Endothelial cell of umbilical vein (primary cell): ENCODE measurements around the gene CUX1. TPM values are rescaled to one million over a fixed set of nuclear protein-coding genes. Genes with fewer than 3 reads are reported as not detected.

Experiments used
- BruUV-seq: library from RNA; stranded (reverse); fragments of 400-500 nt; replicated peaks from 2 replicates; lab custom pipeline; 2021; lab: Mats Ljungman, UMichigan
- CTCF ChIA-PET: fragments of 300-600, 350-600 bp; sonication (Branson Sonifier 250); formaldehyde crosslinking; loops from one replicate; lab custom pipeline; 2021; ENCODE audit warnings: antibody characterized with exemption, inconsistent platforms; lab: Charles Lee
- POLR2A ChIA-PET: fragments of 300-600, 350-600 bp; sonication (Branson Sonifier 250); formaldehyde crosslinking; loops from one replicate; lab custom pipeline; 2021; ENCODE audit warnings: antibody characterized with exemption, inconsistent platforms; lab: Charles Lee
- DNase-seq: peaks from one replicate; pipeline ENCODE4 v3.0.0-alpha.2; 2011; ENCODE audit warnings: low read depth, low spot score
- FAIRE-seq: peaks from 2 replicates; lab custom pipeline; 2011; peaks lifted over from hg19 to GRCh38; lab: Jason Lieb, UNC
- H2AFZ ChIP-seq: 2 replicates; pipeline ENCODE4 v1.6.0; 2012; ENCODE audit warnings: low read depth, low read length, control low read depth, inconsistent platforms
- H3K27ac ChIP-seq: 2 replicates; pipeline ENCODE4 v1.5.1; 2011; ENCODE audit warnings: low read depth, mild to moderate bottlenecking, control low read depth, low read length, moderate library complexity; ENCODE audit not compliant: insufficient read depth
- H3K27me3 ChIP-seq, 2 experiments: 2 replicates each; pipeline versions ENCODE4 v1.6.0 to v1.6.1; 2011; ENCODE audit warnings: low read length in 2 of 2, mixed read lengths in 1 of 2; ENCODE audit not compliant: control insufficient read depth in 2 of 2, insufficient read depth in 2 of 2
- H3K36me3 ChIP-seq, 2 experiments: 2 replicates in 1 of 2; 3 replicates in 1 of 2; pipeline ENCODE4 v1.5.1; 2011; ENCODE audit warnings: low read length in 2 of 2, mild to moderate bottlenecking in 1 of 2, moderate library complexity in 1 of 2; ENCODE audit not compliant: control insufficient read depth in 2 of 2, insufficient read depth in 2 of 2; ENCODE audit errors: extremely low read depth in 1 of 2
- H3K4me1 ChIP-seq: 3 replicates; pipeline ENCODE4 v1.5.1; 2011; ENCODE audit warnings: mild to moderate bottlenecking, low read length; ENCODE audit not compliant: control insufficient read depth, insufficient read depth; ENCODE audit errors: extremely low read depth
- H3K4me2 ChIP-seq: 2 replicates; pipeline ENCODE4 v1.6.1; 2011; ENCODE audit warnings: low read length, control low read depth, mixed read lengths; ENCODE audit not compliant: insufficient read depth
- H3K4me3 ChIP-seq, 3 experiments: fragments of 200-600 bp in 1 of 3; sonication (generic), shearing (Covaris generic) in 1 of 3; replicated peaks in 1 of 3; 2 replicates each; pipeline ENCODE4 v1.5.1; 2011 to 2016; ENCODE audit warnings: control low read depth in 3 of 3, low read length in 3 of 3, mild to moderate bottlenecking in 2 of 3, inconsistent platforms in 1 of 3, low read depth in 1 of 3, moderate library complexity in 1 of 3; ENCODE audit not compliant: insufficient read depth in 1 of 3
- H3K79me2 ChIP-seq: 2 replicates; pipeline ENCODE4 v1.6.0; 2012; ENCODE audit warnings: low read length, inconsistent platforms; ENCODE audit not compliant: control insufficient read depth, insufficient read depth
- H3K9ac ChIP-seq: replicated peaks from 2 replicates; pipeline ENCODE3; 2011; ENCODE audit warnings: low read length, control low read depth; ENCODE audit not compliant: insufficient read depth; ENCODE audit errors: extremely low read depth
- H3K9me1 ChIP-seq: replicated peaks from 3 replicates; pipeline ENCODE4 v1.6.0; 2011; ENCODE audit warnings: mild to moderate bottlenecking, low read length; ENCODE audit not compliant: control insufficient read depth, insufficient read depth; ENCODE audit errors: extremely low read depth
- H3K9me3 ChIP-seq: replicated peaks from 2 replicates; pipeline ENCODE4 v1.5.1; 2012; ENCODE audit warnings: low read length, inconsistent platforms; ENCODE audit not compliant: control insufficient read depth, insufficient read depth
- H4K20me1 ChIP-seq: replicated peaks from 2 replicates; pipeline ENCODE3; 2011; ENCODE audit warnings: mild to moderate bottlenecking, low read length; ENCODE audit not compliant: control insufficient read depth, insufficient read depth; ENCODE audit errors: extremely low read depth
- FOS ChIP-seq: IDR thresholded peaks from 2 replicates; pipeline ENCODE4 v1.6.1; 2011; ENCODE audit warnings: mild to moderate bottlenecking, low read length, moderate library complexity, borderline replicate concordance; ENCODE audit not compliant: insufficient read depth
- GATA2 ChIP-seq: IDR thresholded peaks from 2 replicates; pipeline ENCODE4 v1.7.0; 2011; ENCODE audit warnings: low read depth, mild to moderate bottlenecking, moderate library complexity, mixed read lengths, low read length; ENCODE audit not compliant: insufficient read length, insufficient read depth
- MYC ChIP-seq: IDR thresholded peaks from one replicate; pipeline ENCODE4 v1.6.1; 2011; ENCODE audit warnings: mild to moderate bottlenecking, low read depth, low read length
- POLR2A ChIP-seq: IDR thresholded peaks from 2 replicates; pipeline ENCODE4 v1.6.1; 2012; ENCODE audit warnings: low read depth, mild to moderate bottlenecking, control low read depth, low read length
- dilution Hi-C: fragments of 300-500 bp; cut with MboI; formaldehyde crosslinking; loops from one replicate; pipeline ENCODE4 v1.15.0; 2019; ENCODE audit warnings: low sequenced_read_pairs; ENCODE audit not compliant: extremely low pct_ligation_motif_present
- intact Hi-C: fragments of 100-400 bp; cut with micrococcal nuclease; formaldehyde crosslinking; loops from one replicate; pipeline ENCODE4 v1.10.0; 2022
- polyA plus RNA-seq, 4 experiments: library from polyadenylated mRNA; depleted of rRNA in 3 of 4; stranded (reverse) in 3 of 4; unstranded in 1 of 4; fragments of >200 nt; gene quantifications; 2 replicates each; pipeline versions ENCODE4 v1.2.1 to v1.2.3, GENCODE V29; 2011 to 2012; ENCODE audit warnings: missing spikeins in 1 of 4
- total RNA-seq: library from RNA; stranded (reverse); gene quantifications from 2 replicates; pipeline ENCODE4 v1.2.3, GENCODE V29; 2021
- TF ChIP-seq, protein P1 (sequence below), 2 donors: IDR thresholded peaks; 1 replicate in 1 of 2; 2 replicates in 1 of 2; pipeline ENCODE4 v1.5.1; 2011; ENCODE audit warnings: low read length in 2 of 2, mild to moderate bottlenecking in 2 of 2, moderate library complexity in 2 of 2, control low read depth in 1 of 2, inconsistent platforms in 1 of 2, low read depth in 1 of 2; ENCODE audit not compliant: insufficient read depth in 1 of 2; ENCODE audit errors: extremely low read depth in 1 of 2

Gene CUX1
- total and polyA plus RNA-seq, 2 donors (not counting 3 experiments of a cell fraction or from before 2014, with no cell fraction given) = 13.8 to 49.8 TPM

DNA sequence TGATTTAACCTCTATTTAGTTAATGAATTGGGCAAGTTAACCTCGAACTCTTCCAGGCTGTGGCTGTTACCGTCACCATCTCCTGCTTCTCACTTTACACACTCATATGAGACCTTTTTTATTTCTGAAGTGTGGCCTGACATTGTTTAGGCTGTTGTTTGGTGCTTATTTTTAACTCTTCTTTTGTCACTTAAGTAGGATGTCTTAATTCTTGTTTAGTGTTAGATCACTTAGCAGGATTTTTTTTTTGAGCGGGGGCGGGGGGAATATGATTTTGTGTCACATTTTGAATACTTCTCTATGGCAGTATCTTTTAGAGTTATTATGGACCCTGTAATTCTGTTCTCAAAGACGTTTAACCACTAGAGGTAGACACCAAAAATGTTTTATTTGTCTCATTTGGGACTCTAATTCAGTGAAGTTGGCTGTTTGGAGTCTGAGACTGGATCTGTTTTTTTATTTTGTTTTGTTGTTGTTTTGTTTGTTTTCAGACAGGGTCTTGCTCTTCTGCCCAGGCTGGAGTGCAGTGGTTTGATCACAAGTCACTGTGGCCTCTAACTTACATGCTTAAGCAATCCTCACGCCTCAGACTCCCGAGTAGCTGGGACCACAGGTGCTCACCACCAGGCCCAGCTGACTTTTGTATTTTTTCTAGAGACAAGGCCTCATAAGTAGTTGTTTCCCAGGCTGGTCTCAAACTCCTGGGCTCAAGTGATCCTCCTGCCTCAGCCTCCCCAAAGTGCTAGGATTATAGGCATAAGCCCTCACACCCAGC lies 73.5 kb downstream of the CUX1 start:
- H3K27ac ChIP-seq = no peak overlapping the region
- no TSS peak for BruUV-seq
- no peaks in the 10 kb centered on the region for H3K9me3 ChIP-seq
- ChIA-PET POLR2A (no interaction called here), CTCF (no interaction called here)
- dilution Hi-C loops (no loop called here), intact Hi-C loops (no loop called here)
- FAIRE-seq (no peak), DNase-seq (no peak)
- H3K79me2 ChIP-seq = peaks cover 6% of the 10 kb centered on the region
- no peaks in the 10 kb centered on the region for H3K9me1 ChIP-seq
- no peak for TF ChIP-seq MYC
- TF ChIP-seq GATA2 = no peak
- TF ChIP-seq FOS = no peak
- TF ChIP-seq, protein P1, sequence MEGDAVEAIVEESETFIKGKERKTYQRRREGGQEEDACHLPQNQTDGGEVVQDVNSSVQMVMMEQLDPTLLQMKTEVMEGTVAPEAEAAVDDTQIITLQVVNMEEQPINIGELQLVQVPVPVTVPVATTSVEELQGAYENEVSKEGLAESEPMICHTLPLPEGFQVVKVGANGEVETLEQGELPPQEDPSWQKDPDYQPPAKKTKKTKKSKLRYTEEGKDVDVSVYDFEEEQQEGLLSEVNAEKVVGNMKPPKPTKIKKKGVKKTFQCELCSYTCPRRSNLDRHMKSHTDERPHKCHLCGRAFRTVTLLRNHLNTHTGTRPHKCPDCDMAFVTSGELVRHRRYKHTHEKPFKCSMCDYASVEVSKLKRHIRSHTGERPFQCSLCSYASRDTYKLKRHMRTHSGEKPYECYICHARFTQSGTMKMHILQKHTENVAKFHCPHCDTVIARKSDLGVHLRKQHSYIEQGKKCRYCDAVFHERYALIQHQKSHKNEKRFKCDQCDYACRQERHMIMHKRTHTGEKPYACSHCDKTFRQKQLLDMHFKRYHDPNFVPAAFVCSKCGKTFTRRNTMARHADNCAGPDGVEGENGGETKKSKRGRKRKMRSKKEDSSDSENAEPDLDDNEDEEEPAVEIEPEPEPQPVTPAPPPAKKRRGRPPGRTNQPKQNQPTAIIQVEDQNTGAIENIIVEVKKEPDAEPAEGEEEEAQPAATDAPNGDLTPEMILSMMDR (IDR thresholded peaks at IDR 0.05; ENCODE audit: extremely low read depth in 1 of 2, insufficient read depth in 1 of 2, low read depth in 1 of 2, low read length in 2 of 2) = no peak
- no peak for TF ChIP-seq POLR2A
- H4K20me1 ChIP-seq = peaks cover 2% of the 10 kb centered on the region
- no peaks in the 10 kb centered on the region for H3K36me3 ChIP-seq
- no peaks in the 10 kb centered on the region for H3K4me1 ChIP-seq
- H2AFZ ChIP-seq = no peak overlapping the region
- H3K4me3 ChIP-seq = no peak overlapping the region
- no peak overlapping the region for H3K9ac ChIP-seq
- H3K27me3 ChIP-seq = no peaks in the 10 kb centered on the region
- H3K4me2 ChIP-seq = no peak overlapping the region
